ENCODE measurements around the gene TNFRSF25. TPM values are rescaled to one million over a fixed set of nuclear protein-coding genes. Genes with fewer than 3 reads are reported as not detected.

TNFRSF25 gene
- total RNA-seq, 2 experiments from 2014 or later: 57.3 to 66.7 TPM

- H3K27ac Mint-ChIP-seq: no peak overlapping the region
- no peaks in the 10 kb centered on the region for H3K36me3 Mint-ChIP-seq (ENCODE audit: low read depth)
- DNase-seq: peak; percentile 54
- CTCF ChIA-PET: interaction anchor here (1.0 to 1.8 kb wide), 7 partner anchors 8 to 49 kb away, joined by 3 to 9 read pairs (median 5); no protein-coding TSS in a partner anchor
- H3K4me3 Mint-ChIP-seq: no peak overlapping the region
- intact Hi-C loops (cut with DNase I, micrococcal nuclease): no loop called here
- H3K9me3 Mint-ChIP-seq (ENCODE audit: low read depth): no peaks in the 10 kb centered on the region
- POLR2A ChIA-PET: no interaction called here
- H3K27me3 Mint-ChIP-seq: no peaks in the 10 kb centered on the region
- peaks cover 2% of the 10 kb centered on the region for H3K4me1 Mint-ChIP-seq
- no peak for ATAC-seq
Measured at GRCh38 chr1:6472391-6472790, 6.4 kb upstream of the TNFRSF25 start.

DNA sequence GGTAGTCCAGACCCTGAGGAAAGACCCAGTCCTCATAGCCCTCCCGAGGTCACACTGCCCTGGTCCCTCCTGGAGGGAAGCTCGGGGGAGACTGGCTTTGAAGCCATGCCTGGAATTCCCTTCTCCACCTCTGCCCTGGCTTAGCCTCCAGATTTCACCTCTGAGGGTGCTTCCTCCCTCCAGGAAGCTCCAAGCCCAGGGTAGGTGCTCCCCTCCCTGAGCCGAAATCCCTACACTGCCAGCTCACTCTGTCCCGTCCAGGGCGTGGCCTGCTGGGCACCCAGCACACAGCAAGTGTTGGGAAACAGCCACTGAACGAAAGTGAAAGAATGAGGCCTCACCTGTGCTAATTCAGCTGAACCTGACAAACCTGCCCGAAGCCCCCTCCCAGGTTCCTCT lies 6.0 kb upstream of the TNFRSF25 start:
- Mint-ChIP-seq H3K27me3 (no peaks in the 10 kb centered on the region), H3K9me3 (ENCODE audit: low read depth) (no peaks in the 10 kb centered on the region), H3K36me3 (ENCODE audit: low read depth) (no peaks in the 10 kb centered on the region), H3K4me3 (no peak overlapping the region), H3K27ac (no peak overlapping the region), H3K4me1 (peaks cover 2% of the 10 kb centered on the region)
- POLR2A ChIA-PET: no interaction called here
- intact Hi-C loops (cut with DNase I, micrococcal nuclease): no loop called here
- CTCF ChIA-PET: interaction anchor here (1.0 to 1.8 kb wide), 7 partner anchors 9 to 49 kb away, joined by 3 to 9 read pairs (median 5); no protein-coding TSS in a partner anchor
- DNase-seq (no peak), ATAC-seq (no peak)

- Mint-ChIP-seq H3K4me1 (peaks cover 2% of the 10 kb centered on the region), H3K9me3 (ENCODE audit: low read depth) (no peaks in the 10 kb centered on the region), H3K27ac (no peak overlapping the region), H3K27me3 (no peaks in the 10 kb centered on the region), H3K36me3 (ENCODE audit: low read depth) (no peaks in the 10 kb centered on the region), H3K4me3 (no peak overlapping the region)
- CTCF ChIA-PET: interaction anchor here (0.6 to 1.8 kb wide), 6 partner anchors 9 to 211 kb away, joined by 3 to 9 read pairs (median 4); no protein-coding TSS in a partner anchor
- POLR2A ChIA-PET: no interaction called here
- DNase-seq (no peak), ATAC-seq (no peak)
- intact Hi-C loops (cut with DNase I, micrococcal nuclease): no loop called here
Measured at GRCh38 chr1:6471086-6471969, 5.4 kb upstream of the TNFRSF25 start.

DNA sequence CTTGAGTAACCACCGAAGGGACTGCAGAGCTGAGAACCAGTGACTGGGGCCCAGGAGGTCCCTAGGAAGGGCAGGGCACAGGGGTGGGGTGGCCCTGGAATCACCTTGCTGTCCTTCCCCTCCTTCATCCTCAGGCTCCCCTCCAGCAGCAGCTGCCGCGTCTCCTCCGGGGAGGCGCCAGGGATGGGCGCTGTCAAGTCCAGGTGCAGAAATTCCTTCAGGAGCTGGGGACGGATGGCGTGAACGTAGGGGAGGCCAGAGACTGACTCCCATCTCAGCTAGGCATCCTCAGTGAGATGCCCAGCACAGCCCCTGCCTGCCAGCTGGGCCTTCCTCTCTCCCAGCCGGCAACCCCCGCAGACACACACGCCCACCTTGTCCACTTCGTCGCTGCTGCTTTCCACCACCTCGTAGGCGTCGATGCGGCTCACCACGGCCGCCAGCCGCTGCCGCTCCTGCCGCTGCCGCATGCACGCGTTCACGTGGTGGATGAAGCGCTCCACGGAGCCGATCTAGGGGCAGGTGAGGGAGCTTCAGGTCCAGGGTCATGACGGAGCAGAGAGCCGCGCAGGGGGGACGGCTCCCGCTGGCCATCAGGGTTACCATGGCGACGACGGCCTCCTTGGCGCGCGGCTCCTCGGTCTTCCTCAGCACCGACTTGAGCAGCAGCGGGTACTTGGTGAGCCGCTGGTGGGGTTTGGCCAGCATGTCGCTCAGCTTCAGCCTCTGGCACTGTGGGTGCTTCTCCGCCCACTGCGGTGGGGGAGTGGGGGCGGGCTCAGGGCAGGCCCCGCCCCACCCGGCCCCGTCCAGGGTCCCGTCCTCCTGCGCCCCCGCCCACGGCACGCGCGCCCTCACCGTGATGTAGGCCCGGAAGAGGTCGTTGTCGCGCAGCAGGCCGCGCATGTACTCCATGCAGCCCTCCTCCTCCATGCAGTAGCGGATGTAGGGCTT lies 4.4 kb upstream of the TNFRSF25 start:
- H3K27ac Mint-ChIP-seq: no peak overlapping the region
- DNase-seq (no peak), ATAC-seq (no peak)
- intact Hi-C loops (cut with DNase I, micrococcal nuclease): no loop called here
- POLR2A ChIA-PET: interaction anchor here (0.5 kb wide), 1 partner anchor 349 kb away, joined by 3 read pairs; no protein-coding TSS in a partner anchor
- no peaks in the 10 kb centered on the region for H3K36me3 Mint-ChIP-seq (ENCODE audit: low read depth)
- CTCF ChIA-PET: interaction anchor here (0.6 to 1.8 kb wide), 5 partner anchors 11 to 223 kb away, joined by 3 to 5 read pairs (median 4); no protein-coding TSS in a partner anchor
- no peak overlapping the region for H3K4me3 Mint-ChIP-seq
- no peaks in the 10 kb centered on the region for H3K9me3 Mint-ChIP-seq (ENCODE audit: low read depth)
- H3K27me3 Mint-ChIP-seq: no peaks in the 10 kb centered on the region
- H3K4me1 Mint-ChIP-seq: no peaks in the 10 kb centered on the region

GRCh38 chr1:6468729-6469461 lies 2.9 kb upstream of the TNFRSF25 start:
- ChIA-PET POLR2A (no interaction called here), CTCF (interaction anchor here (0.6 to 1.8 kb wide), 5 partner anchors 31 to 222 kb away, joined by 3 to 7 read pairs (median 3); no protein-coding TSS in a partner anchor)
- no peak overlapping the region for H3K4me3 Mint-ChIP-seq
- H3K36me3 Mint-ChIP-seq (ENCODE audit: low read depth): peaks cover 7% of the 10 kb centered on the region
- H3K27ac Mint-ChIP-seq: no peak overlapping the region
- ATAC-seq (no peak), DNase-seq (no peak)
- H3K9me3 Mint-ChIP-seq (ENCODE audit: low read depth): no peaks in the 10 kb centered on the region
- H3K4me1 Mint-ChIP-seq: peaks cover 8% of the 10 kb centered on the region
- H3K27me3 Mint-ChIP-seq: no peaks in the 10 kb centered on the region
- intact Hi-C loops (cut with DNase I, micrococcal nuclease): loop anchor here in 1 of 2 experiments (10.0 kb wide), 2 partner anchors 316 to 474 kb away; partner anchors contain the start of genes CAMTA1 and NPHP4

DNA sequence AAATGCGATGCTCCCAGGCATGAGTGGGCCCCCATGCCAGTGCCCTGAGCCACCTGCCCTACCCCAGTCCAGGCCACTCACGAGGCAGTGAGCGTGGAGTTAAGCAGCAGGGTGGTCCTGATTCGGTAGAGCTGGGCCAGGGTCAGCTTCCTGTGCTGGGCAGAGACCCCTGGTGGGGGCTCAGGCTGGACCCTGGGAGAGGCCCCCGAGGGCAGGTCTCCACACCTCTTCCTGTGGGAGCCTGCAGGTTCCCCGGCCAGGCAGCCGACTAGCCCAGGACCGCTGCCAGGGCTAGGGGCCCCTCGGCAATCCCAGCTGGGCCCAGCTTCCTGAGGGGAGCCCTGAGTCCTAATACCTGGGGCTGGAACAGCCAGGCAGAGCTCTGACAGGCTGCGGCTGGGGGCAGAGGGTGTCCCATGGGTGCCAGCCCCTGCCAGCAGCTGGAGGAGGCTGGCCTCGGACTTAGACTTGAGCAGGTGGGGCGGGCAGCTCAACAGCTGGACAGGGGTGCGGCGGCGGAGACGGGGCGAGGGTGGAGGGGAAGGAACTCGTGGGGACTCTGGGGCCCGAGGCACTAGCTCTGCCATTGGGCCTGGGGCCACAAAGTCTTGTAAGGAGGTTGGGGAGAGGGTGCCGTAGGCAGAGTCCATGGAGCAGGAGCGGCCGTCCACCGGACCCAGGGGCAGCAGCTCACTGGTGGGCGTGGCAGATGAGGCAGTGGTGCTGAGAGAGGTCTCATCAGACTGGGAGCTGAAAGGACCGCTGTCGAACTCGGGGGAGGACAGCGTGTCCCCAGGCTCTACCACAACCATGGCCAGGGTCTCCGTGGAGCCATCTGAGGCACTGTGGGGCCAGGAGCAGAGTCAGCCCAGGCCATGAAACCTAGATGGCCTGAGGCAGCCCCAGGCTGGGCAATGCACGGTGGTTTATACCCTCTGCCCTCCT lies 2.0 kb upstream of the TNFRSF25 start:
- intact Hi-C loops (cut with DNase I, micrococcal nuclease): loop anchor here in 1 of 2 experiments (10.0 kb wide), 2 partner anchors 317 to 473 kb away; partner anchors contain the start of genes CAMTA1 and NPHP4
- Mint-ChIP-seq H3K4me1 (peaks cover 17% of the 10 kb centered on the region), H3K27me3 (no peaks in the 10 kb centered on the region), H3K4me3 (no peak overlapping the region), H3K9me3 (ENCODE audit: low read depth) (no peaks in the 10 kb centered on the region), H3K27ac (no peak overlapping the region), H3K36me3 (ENCODE audit: low read depth) (peaks cover 12% of the 10 kb centered on the region)
- no peak for ATAC-seq
- CTCF ChIA-PET: interaction anchor here (0.6 to 1.6 kb wide), 5 partner anchors 20 to 221 kb away, joined by 3 to 7 read pairs (median 4); no protein-coding TSS in a partner anchor
- DNase-seq: no peak
- POLR2A ChIA-PET: interaction anchor here (0.5 kb wide), 1 partner anchor 82 kb away, joined by 3 read pairs; no protein-coding TSS in a partner anchor

- Mint-ChIP-seq H3K4me1 (peaks cover 25% of the 10 kb centered on the region), H3K9me3 (ENCODE audit: low read depth) (no peaks in the 10 kb centered on the region), H3K4me3 (no peak overlapping the region), H3K36me3 (ENCODE audit: low read depth) (peaks cover 20% of the 10 kb centered on the region), H3K27ac (no peak overlapping the region), H3K27me3 (no peaks in the 10 kb centered on the region)
- no peak for DNase-seq
- intact Hi-C loops (cut with DNase I, micrococcal nuclease): loop anchor here in 1 of 2 experiments (10.0 kb wide), 2 partner anchors 318 to 472 kb away; partner anchors contain the start of genes CAMTA1 and NPHP4
- POLR2A ChIA-PET: no interaction called here
- no peak for ATAC-seq
- CTCF ChIA-PET: interaction anchor here (0.7 to 1.6 kb wide), 4 partner anchors 12 to 221 kb away, joined by 4 to 6 read pairs (median 4); no protein-coding TSS in a partner anchor
Measured at GRCh38 chr1:6467224-6467623, 1.3 kb upstream of the TNFRSF25 start.

GRCh38 chr1:6466751-6467150 lies 778 bp upstream of the TNFRSF25 start:
- Mint-ChIP-seq H3K27me3 (no peaks in the 10 kb centered on the region), H3K4me1 (peaks cover 30% of the 10 kb centered on the region), H3K27ac (no peak overlapping the region), H3K9me3 (ENCODE audit: low read depth) (no peaks in the 10 kb centered on the region), H3K4me3 (peak overlapping the region; percentile 84), H3K36me3 (ENCODE audit: low read depth) (peaks cover 25% of the 10 kb centered on the region)
- intact Hi-C loops (cut with DNase I, micrococcal nuclease): loop anchor here in 1 of 2 experiments (1.0 to 10.0 kb wide), 3 partner anchors 73 to 472 kb away; partner anchors contain the start of genes ACOT7, CAMTA1 and NPHP4
- ATAC-seq (no peak), DNase-seq (no peak)
- ChIA-PET POLR2A (no interaction called here), CTCF (interaction anchor here (0.7 to 1.6 kb wide), 4 partner anchors 13 to 220 kb away, joined by 4 to 7 read pairs (median 5); no protein-coding TSS in a partner anchor)

- CTCF ChIA-PET: interaction anchor here (0.6 to 1.4 kb wide), 5 partner anchors 14 to 155 kb away, joined by 3 to 7 read pairs (median 3); no protein-coding TSS in a partner anchor
- H3K36me3 Mint-ChIP-seq (ENCODE audit: low read depth): peaks cover 34% of the 10 kb centered on the region
- H3K4me1 Mint-ChIP-seq: peaks cover 41% of the 10 kb centered on the region
- DNase-seq (peak; percentile 73), ATAC-seq (peak; percentile 47)
- intact Hi-C loops (cut with DNase I, micrococcal nuclease): loop anchor here in 1 of 2 experiments (1.0 to 10.0 kb wide), 5 partner anchors 21 to 471 kb away; partner anchors contain the start of genes ACOT7, CAMTA1 and NPHP4
- peak overlapping the region; percentile 84 for H3K4me3 Mint-ChIP-seq
- H3K9me3 Mint-ChIP-seq (ENCODE audit: low read depth): no peaks in the 10 kb centered on the region
- no peaks in the 10 kb centered on the region for H3K27me3 Mint-ChIP-seq
- H3K27ac Mint-ChIP-seq: peak overlapping the region; percentile 90
- POLR2A ChIA-PET: no interaction called here
Measured at GRCh38 chr1:6465461-6466005, 440 bp downstream of the TNFRSF25 start.
